22Rv1 (cell line): ENCODE data around the gene NHERF1.

Experiments used
- CTCF ChIP-seq: fragments of 450-650 bp; IDR thresholded peaks from 2 replicates; pipeline ENCODE4 v1.5.1; 2017; ENCODE audit warnings: mild to moderate bottlenecking
- ZFX ChIP-seq: fragments of 450-650 bp; IDR thresholded peaks from 2 replicates; pipeline ENCODE4 v1.6.1; 2017; ENCODE audit warnings: antibody characterized with exemption, borderline replicate concordance

- TF ChIP-seq CTCF (no peak), ZFX (no peak)
Measured at GRCh38 chr17:74725111-74725510, 23.3 kb upstream of the NHERF1 start.
